HG03108 (cell line): Measurements from ENCODE around the gene CSK.

Source experiments
- ATAC-seq: cut with Tn5 transposase; IDR thresholded peaks from one replicate; pipeline ENCODE4 v1.9.1; 2021; ENCODE audit warnings: moderate library complexity; ENCODE audit not compliant: unreplicated experiment

Gene CSK

DNA sequence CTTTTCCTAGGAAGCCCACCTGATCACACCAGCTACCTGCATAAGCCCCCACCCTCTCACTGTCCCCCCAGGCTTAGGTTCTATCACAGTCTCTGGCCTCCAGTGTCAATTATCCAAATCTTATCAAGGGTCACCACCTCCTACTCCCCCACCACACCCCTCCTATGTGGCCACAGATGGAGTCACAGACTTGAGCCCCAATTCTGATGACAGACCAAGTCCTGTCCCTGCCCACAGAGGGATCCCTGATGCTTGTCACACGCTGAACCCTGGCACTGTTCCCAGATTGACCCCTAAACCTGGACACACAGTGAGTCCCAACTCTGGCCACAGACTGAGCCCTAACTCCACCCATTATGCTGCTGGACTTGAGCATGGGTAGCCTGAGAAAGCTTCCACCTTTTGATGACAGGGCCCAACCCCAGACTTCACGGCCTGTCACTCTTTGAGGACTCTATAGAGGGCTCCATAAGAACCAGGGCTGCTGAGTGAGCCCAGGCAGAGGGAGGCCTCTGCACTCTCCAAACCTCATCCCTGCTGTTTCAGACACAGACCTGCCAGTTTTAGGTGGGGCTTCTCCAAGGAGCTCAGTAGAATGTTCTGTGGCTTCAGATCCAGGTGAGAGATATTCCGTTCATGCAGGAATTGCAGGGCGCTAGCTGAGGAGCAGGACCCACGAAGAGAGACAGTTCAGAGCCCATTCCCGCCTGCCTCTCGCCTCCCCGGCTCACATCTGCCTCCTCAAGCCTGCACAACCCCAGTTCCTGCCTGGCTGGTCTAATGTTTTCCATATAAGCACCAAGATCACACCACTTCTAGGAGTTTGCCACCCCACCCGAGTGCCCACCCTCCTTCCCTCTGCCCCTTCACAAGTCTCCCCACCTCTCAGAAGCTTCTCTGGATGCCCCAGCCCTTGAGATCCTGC, 59.2 kb downstream of the CSK start:
- no peak for ATAC-seq

- ATAC-seq = no peak
These were observed 60.1 kb downstream of the CSK start for GRCh38 chr15:74841891-74842373.

GRCh38 chr15:74842581-74843444, 60.9 kb downstream of the CSK start, which contains the start of gene ULK3:
ULK3 (minus strand) TSS chr15:74843156; CDS start chr15:74843105, 51 bp downstream.
- ATAC-seq = peak; percentile 83

GRCh38 chr15:74843445-74843828, 61.6 kb downstream of the CSK start:
- no peak for ATAC-seq

DNA sequence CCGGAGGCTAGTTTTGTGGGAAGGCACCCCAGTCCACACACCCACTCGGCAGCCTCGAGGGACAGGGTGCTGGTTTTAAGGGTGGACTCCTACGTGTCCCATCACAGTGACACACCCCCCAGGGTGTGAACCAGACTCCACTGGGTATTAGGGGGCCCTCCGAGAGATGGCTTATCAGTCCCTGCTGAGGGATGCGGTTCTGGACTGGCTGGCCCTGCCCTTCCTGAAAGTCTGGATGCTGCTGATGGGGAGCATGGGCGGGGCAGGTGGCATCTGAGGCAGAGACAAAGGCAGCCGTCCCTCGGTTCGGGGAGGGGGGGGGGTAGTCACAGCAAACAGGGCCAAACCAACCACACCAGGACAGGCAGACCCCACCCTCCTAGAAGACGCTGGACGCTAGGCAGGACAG, 62.0 kb downstream of the CSK start:
- ATAC-seq = no peak

- no peak for ATAC-seq
These were observed 62.7 kb downstream of the CSK start for GRCh38 chr15:74844319-74845207.

DNA sequence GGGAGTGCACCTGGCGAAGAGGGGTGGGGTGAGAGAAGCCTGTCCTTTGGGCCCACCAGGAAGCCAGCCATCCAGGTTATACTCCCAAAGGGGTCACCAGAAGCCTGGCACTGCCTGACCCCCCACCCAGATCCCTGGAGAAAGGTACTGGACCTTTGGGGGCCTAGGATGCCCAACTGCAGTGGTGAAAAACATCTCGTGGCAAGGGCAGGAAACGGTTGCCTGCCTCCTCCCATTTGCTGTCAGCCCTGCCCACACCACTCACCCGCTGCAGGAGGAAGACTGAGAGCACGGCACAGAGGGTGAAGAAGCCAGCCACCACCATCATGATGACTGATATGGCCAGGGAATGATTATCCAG, 63.3 kb downstream of the CSK start:
- ATAC-seq = no peak

DNA sequence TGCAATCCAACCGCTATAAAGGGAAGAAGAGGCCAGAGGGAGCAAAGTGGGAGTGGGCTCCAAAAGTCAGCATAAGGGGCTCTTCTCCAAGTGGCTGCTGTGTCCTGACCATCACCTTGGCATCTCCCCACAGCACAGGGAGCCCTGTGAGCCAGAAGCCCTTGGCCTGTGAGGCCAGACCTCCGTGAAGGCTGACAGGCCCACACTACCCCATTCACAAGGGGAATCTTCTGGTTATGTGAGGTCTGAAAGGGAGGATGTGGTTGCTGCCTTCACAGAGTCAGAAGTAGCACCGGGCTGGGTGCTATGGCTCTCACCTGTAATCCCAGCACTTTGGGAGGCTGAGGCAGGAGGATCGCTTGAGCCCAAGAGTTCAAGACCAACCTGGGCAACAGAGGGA, 63.7 kb downstream of the CSK start:
- ATAC-seq = no peak

DNA sequence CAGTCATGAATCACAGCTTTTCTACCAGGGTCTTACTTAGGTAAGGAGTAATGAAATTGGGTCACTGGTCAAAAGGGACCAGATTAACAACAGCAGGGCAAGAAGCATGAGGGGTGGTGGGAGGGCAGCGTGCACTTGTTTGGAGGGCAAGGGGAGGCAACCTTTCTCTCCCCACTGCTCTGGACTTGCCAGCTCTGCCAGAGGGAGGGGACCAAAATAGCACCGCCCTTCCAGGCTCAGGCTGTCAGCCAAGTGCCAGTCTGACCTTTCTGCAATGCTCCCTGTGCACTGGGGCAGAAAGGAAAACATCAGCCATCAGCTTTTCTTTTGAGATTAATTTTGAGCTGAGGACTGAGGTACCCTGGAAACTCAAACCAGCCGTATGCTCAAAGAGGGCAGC, 65.6 kb downstream of the CSK start:
- no peak for ATAC-seq

GRCh38 chr15:74850393-74850792, 68.5 kb downstream of the CSK start:
- no peak for ATAC-seq

DNA sequence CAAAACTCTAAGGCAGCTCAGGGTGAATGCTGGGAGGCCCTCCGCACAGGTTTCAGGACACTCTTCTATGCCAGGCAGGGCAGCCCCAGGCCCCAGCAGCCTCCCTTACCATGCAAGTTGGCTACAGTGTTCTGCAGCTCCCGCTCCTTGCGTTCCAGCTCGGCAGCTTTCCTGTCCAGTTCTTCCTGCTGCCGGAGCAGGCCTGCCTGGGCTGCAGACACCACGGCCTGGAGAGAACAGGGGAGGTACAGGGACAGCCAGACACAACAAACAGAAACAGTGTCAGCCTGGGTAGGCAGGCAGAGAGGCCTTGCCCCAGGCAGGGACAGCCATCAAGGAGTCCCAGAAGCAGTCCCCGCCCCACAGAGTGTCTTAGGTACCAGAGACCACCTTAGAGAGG, 70.1 kb downstream of the CSK start:
- no peak for ATAC-seq
